ENCODE measurements around the gene ZNF566.
"Not testable (repeated sequence)": the region's sequence is repeated elsewhere in the genome, so short reads cannot be mapped to it uniquely, and the experiment has no call there.

The ZNF566 gene

GRCh38 chr19:36489118-36489919, at the start of gene ZNF566:
ZNF566 (minus strand) TSS chr19:36489561; CDS start chr19:36476557, 13,004 bp downstream.
- DNase-seq, result peak; percentile 96

- no peak for DNase-seq
Measured at GRCh38 chr19:36528921-36529518, 39.7 kb upstream of the ZNF566 start.

- DNase-seq, result peak; percentile 96
Measured at GRCh38 chr19:36528194-36528920, 39.0 kb upstream of the ZNF566 start, which contains the start of gene ZNF260. ZNF260 (minus strand) TSS chr19:36528271; CDS start chr19:36515238, 13,033 bp downstream.

GRCh38 chr19:36527873-36528193, 38.5 kb upstream of the ZNF566 start:
- no peak for DNase-seq

GRCh38 chr19:36527341-36527740, 38.0 kb upstream of the ZNF566 start:
- DNase-seq, result no peak

- no peak for DNase-seq
Measured at GRCh38 chr19:36526581-36526980, 37.2 kb upstream of the ZNF566 start.

- DNase-seq, result no peak
Measured at GRCh38 chr19:36524617-36525016, 35.3 kb upstream of the ZNF566 start.

GRCh38 chr19:36514012-36514612, 24.8 kb upstream of the ZNF566 start:
- DNase-seq, result no peak

- no peak for DNase-seq
Measured at GRCh38 chr19:36508325-36508724, 19.0 kb upstream of the ZNF566 start.

- DNase-seq, result no peak
Measured at GRCh38 chr19:36501973-36502372, 12.6 kb upstream of the ZNF566 start.

GRCh38 chr19:36497001-36497400, 7.6 kb upstream of the ZNF566 start:
- no peak for DNase-seq

GRCh38 chr19:36492689-36493453, 3.5 kb upstream of the ZNF566 start:
- DNase-seq, result peak; percentile 30

GRCh38 chr19:36490846-36491245, 1.5 kb upstream of the ZNF566 start:
- DNase-seq, result not testable (repeated sequence)

GRCh38 chr19:36489920-36490415, 607 bp upstream of the ZNF566 start:
- no peak for DNase-seq

- DNase-seq, result no peak
Measured at GRCh38 chr19:36488846-36489117, 579 bp downstream of the ZNF566 start.

- no peak for DNase-seq
Measured at GRCh38 chr19:36488118-36488845, 1.1 kb downstream of the ZNF566 start.

GRCh38 chr19:36483653-36484052, 5.7 kb downstream of the ZNF566 start:
- DNase-seq, result no peak

- DNase-seq, result no peak
Measured at GRCh38 chr19:36482876-36483275, 6.5 kb downstream of the ZNF566 start.

GRCh38 chr19:36460046-36460445, 29.3 kb downstream of the ZNF566 start:
- DNase-seq, result no peak

GRCh38 chr19:36456831-36457230, 32.5 kb downstream of the ZNF566 start:
- DNase-seq, result no peak

- no peak for DNase-seq
Measured at GRCh38 chr19:36449059-36449670, 40.2 kb downstream of the ZNF566 start.

Data from right hindlimb (tissue), 1 donor.